Jurkat, Clone E6-1 (cell line): ENCODE data around the gene PGAP2. TPM values are rescaled to one million over a fixed set of nuclear protein-coding genes. Genes with fewer than 3 reads are reported as not detected.
"Not testable (repeated sequence)": the region's sequence is repeated elsewhere in the genome, so short reads cannot be mapped to it uniquely, and the experiment has no call there.

Source experiments
- DNase-seq: peaks from one replicate; pipeline ENCODE4 v3.0.0-alpha.2; 2011; ENCODE audit warnings: low read depth, low spot score
- H3K4me3 ChIP-seq: 2 replicates; pipeline ENCODE4 v1.5.1; 2011; ENCODE audit warnings: mild to moderate bottlenecking, low read length, control low read depth, moderate library complexity
- polyA plus RNA-seq: library from polyadenylated mRNA; unstranded; fragments of >200 nt; gene quantifications from one replicate; pipeline ENCODE4 v1.2.1, GENCODE V29; 2012; ENCODE audit warnings: missing spikeins; ENCODE audit not compliant: insufficient read length, insufficient read depth

PGAP2 gene
- polyA plus RNA-seq, result 51.2 TPM

DNA sequence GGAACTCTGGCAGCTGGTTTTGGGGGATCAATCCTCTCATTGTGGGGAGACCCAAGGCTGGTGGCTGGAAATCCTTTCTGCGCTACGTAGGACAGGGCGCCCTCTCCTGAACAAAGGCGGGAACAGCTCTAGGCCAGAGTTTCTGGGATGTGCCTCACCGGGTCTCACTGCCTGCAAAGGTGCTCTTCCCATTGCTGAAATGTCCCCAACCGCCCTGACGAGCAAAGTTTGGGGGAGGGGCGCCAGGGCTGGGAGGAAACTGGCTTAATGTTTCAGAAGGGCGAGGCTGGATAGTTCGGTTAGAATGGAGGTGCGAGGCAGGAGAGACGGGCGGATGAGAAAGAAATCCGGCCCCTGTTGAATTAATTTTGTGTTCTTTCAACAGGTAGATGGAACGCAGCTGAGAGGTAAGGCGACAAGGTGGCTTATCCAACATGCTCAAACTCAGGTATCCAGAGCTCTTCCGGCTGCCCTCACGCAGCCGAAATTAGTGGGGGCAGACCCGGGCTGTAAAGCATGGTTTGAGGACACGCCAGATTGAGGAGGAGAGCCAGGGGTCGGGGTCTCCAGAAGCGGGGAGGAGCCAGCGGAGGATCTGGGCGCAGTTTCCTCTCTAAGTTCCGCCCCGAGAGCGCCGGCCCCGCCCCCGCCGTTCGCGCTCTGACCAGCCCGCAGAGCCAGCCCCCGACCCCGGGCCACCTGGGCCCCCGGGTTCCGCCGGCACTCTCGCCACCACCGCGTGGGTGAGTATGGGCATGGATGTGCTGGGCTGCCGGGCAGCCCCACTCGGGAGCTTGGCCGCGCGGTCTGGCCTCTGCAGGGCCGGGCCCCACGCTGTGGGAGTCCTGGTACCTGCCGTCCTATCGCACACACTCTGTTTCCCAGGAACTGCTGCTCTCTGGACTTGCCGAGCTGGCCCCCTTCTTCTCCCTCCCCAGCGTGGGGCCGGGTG is at the start of gene PGAP2:
TSS of gene PGAP2 (plus strand) at position 652 of the 952 bp plus-strand sequence. CDS start 2,700 bp downstream, outside the sequence.
- DNase-seq, result peak; percentile 56
- H3K4me3 ChIP-seq, result peak within 1 kb of the TSS; percentile 80

DNA sequence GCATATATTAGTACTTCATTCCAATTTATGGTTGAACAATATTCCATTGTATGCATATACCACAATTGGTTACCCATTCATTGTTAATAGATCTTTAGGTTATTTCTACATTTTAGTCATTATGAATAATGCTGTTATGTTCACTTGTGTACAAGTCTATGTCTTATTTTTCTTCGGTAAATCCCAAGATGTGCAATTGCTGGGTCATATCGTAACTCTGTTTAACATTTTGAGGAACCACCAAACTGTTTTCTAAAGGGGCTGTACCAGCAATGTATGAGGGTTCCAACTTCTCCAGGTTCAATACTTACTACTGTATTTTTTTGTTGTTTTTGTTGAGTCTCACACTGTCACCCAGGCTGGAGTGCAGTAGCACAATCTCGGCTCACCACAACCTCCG is 44.1 kb upstream of the PGAP2 start:
- H3K4me3 ChIP-seq, result no peak overlapping the region
- no peak for DNase-seq

DNA sequence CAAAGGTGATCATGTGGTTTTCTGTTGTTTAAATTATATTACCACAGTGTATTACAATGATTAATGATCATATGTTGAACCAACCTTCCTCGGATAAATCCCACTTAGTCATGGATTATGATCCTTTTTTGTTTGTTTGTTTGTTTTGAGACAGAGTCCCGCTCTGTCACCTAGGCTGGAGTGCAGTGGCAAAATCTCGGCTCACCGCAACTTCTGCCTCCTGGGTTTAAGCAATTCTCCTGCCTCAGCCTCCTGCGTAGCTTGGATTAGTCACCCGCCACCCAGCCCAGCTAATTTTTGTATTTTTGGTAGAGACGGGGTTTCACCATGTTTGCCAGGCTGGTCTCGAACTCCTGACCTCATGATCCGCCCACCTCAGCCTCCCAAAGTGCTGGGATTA is 41.5 kb upstream of the PGAP2 start:
- not testable (repeated sequence) for DNase-seq

DNA sequence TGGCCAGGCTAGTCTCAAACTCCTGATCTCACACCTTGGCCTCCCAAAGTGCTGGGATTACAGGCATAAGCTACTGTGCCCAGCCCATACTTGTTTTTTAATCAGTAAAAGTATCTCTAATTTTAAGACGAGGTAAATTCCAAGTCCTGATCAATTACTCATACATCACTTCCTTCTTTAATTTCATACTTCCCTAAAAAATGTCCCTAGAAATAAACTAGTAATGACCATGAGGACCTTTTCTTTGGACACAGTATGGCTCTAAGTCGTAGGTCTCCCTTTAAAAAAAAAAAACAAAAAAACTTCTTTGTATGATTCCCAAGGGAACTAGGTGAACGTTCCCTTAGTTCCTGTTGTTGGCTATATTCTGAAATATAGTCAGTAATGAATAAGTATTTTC is 40.8 kb upstream of the PGAP2 start:
- H3K4me3 ChIP-seq, result no peak overlapping the region
- DNase-seq, result no peak

More for the DNA sequence above, 41.5 kb upstream of the PGAP2 start:
- not testable (repeated sequence) for H3K4me3 ChIP-seq

GRCh38 chr11:3773180-3773579 is 35.2 kb upstream of the PGAP2 start:
- H3K4me3 ChIP-seq, result no peak overlapping the region
- DNase-seq, result no peak

GRCh38 chr11:3775736-3776406 is 32.5 kb upstream of the PGAP2 start:
- no peak overlapping the region for H3K4me3 ChIP-seq
- no peak for DNase-seq

DNA sequence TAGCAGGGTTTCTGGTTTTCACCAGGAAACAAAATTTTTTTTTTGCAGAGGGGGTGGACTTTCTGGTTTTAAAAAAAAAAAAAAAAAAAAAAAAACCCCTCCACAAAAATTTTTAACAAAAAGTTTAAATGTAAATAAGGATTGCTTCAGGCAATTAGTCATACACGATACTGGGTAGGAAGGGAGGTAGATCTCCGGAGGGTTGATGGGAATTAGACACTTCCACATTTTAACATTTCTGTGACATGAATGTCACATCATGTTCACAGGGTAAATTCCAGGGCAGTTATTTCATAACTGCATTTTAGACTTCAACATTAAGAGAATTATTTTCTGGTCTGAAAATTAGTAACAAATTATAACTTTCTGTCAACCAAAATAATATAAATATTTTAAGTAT is 26.9 kb upstream of the PGAP2 start:
- no peak overlapping the region for H3K4me3 ChIP-seq
- DNase-seq, result no peak

DNA sequence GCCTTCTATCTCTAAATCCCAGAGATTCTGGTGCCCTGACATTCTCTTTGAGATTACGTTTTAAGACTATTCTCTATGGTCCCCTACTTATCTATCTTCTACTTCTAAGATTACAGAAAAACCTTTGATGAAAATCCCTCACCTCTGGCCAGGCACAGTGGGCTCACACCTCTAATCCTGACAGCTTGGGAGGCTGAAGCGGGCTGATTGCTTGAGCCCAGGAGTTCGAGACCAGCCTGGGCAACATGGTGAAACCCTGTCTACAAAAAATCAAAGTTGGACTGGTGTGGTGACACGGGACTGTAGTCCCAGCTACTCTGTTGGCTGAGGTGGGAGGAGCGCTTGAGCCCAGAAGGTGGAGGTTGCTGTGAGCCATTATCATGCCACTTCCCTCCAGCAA is 25.4 kb upstream of the PGAP2 start:
- no peak for DNase-seq
- H3K4me3 ChIP-seq, result no peak overlapping the region

- DNase-seq, result no peak
- H3K4me3 ChIP-seq, result no peak overlapping the region
These were observed 24.7 kb upstream of the PGAP2 start for GRCh38 chr11:3783611-3784010.

DNA sequence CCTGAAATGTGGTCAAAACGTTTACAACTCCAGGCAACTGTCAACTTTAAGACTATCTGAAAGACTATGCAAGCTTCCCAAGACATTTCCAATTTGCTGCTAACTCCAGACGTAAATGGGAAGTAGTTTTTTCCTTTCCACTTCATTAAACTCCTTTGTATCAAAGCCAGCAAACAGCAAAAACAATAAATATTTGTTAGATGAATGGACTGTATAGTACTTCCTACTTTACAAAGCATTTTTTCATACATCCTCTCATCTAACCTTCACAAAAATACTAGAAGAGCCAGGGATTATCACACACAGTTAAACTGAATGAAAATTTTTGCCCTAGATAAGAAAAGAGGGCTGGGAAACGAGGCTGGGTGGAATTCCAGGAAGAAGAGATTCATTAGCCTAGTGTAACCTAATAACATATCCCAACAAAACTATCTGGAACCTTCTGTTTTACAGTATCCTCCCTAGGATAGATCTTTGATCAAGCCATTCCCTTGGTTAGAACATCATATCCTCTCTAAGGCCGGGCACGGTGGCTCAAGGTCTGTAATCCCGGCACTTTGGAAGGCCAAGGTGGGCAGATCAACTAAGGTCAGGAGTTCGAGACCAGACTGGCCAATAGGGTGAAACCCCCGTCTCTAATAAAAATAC is 21.5 kb upstream of the PGAP2 start:
- H3K4me3 ChIP-seq, result no peak overlapping the region
- no peak for DNase-seq

- DNase-seq, H3K4me3 ChIP-seq: not testable (repeated sequence)
These were observed 14.0 kb upstream of the PGAP2 start for GRCh38 chr11:3794387-3794786.

- DNase-seq, result no peak
These were observed 13.0 kb upstream of the PGAP2 start for GRCh38 chr11:3795131-3796001.

DNA sequence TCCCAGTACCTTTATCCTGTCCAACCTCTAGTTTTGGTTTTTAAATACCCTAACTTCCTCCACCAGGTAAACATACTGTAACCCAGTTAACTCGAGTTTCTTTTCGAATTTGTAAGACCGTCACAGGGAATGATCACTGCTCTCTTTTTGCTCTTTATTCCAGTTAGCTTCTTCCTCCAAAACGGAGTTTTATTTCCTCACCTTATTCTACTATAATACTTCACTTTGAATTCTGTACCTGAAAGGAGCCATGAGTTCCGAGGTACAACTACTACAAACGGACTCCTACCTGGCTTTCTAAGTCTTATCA is 12.4 kb upstream of the PGAP2 start:
- no peak for DNase-seq
- peak overlapping the region; percentile 99 for H3K4me3 ChIP-seq

More at GRCh38 chr11:3795131-3796001, 13.0 kb upstream of the PGAP2 start:
- H3K4me3 ChIP-seq, result peak overlapping the region; percentile 99

DNA sequence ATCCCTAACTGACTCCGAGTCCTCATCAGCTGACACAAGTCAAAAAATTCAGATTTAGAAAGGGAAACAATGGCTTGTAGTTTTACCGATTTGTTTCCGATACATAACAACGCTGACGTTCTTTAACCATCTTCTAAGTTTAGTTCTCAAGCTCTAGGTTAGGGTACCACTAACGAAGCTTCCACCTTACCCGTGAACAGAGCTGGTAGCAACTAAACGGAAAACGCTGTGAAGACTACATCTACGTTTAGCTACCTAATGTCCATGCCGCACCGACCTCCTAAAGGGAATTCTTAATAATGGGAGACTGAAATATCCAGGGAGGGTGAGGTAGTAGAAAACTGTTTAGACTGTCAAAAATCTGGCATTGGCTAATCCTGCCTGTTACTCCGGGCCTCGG is 12.0 kb upstream of the PGAP2 start:
- DNase-seq, result no peak
- H3K4me3 ChIP-seq, result peak overlapping the region; percentile 99

GRCh38 chr11:3796801-3797328 is 11.5 kb upstream of the PGAP2 start:
- peak overlapping the region; percentile 99 for H3K4me3 ChIP-seq
- DNase-seq, result no peak

DNA sequence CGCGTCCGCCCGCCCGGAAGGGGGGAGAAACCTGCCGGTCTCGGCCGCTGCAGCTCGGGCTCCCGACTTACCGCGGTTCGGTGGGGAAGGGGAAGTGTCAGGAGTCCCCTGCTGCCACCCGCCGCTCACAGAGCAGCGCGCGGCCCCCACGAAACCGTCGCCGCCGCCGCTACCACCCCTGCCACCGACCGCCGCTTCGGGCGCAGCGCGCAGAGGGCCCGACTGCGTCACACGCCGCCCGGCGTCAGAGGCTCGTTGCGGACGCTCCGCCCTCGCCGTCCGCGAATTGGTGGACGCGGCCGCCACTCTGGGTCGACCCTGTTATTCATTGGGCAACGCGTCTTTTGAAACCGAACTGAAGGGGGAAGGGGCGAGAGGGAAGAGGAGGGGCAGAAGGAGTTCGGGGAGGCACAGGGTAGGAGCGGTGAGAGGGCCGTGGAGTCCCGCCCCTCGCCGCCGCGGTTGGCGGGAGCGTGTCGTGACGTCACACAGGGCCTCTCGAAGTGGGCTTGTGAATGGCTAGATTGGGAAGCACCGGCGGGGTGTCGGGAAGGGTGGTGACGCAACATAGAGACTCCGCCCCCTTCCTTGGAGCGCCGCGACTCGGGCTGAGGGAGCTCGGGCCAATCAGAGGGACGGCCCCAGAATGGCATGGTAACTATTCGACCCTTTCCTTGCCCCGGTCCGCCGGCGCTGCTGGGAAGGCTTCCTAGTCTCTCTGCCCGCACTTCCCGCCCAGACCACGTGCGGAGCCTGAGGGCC is 10.8 kb upstream of the PGAP2 start, which contains the start of gene NUP98:
TSS of gene NUP98 (minus strand) at position 226 of the 762 bp plus-strand sequence. CDS start 15,437 bp downstream, outside the sequence.
- H3K4me3 ChIP-seq, result peak within 1 kb of the TSS; percentile 99
- peak; percentile 99 for DNase-seq

- DNase-seq, result no peak
- no peak overlapping the region for H3K4me3 ChIP-seq
These were observed 9.2 kb upstream of the PGAP2 start for GRCh38 chr11:3799143-3799542.

GRCh38 chr11:3799873-3800272 is 8.5 kb upstream of the PGAP2 start:
- no peak for DNase-seq
- H3K4me3 ChIP-seq, result no peak overlapping the region
